T-helper 2 cell treated with Interferon-gamma antibody and Interleukin-4, amounts not matched to agents 100 ng/mL and 5 ng/mL, for 36 hours (primary cell): ENCODE data around the gene IGF2BP2. TPM values are rescaled to one million over a fixed set of nuclear protein-coding genes. Genes with fewer than 3 reads are reported as not detected.
"Not testable (repeated sequence)": the region's sequence is repeated elsewhere in the genome, so short reads cannot be mapped to it uniquely, and the experiment has no call there.

Source experiments
- intact Hi-C: fragments of 100-400 bp; cut with micrococcal nuclease; formaldehyde crosslinking; loops from one replicate; pipeline ENCODE4 v1.15.1; 2023
- total RNA-seq: library from RNA; stranded (reverse); gene quantifications from 2 replicates; pipeline ENCODE4 v1.2.3, GENCODE V29; 2022

IGF2BP2 gene
- total RNA-seq, 1 donor from 2014 or later, result not detected

DNA sequence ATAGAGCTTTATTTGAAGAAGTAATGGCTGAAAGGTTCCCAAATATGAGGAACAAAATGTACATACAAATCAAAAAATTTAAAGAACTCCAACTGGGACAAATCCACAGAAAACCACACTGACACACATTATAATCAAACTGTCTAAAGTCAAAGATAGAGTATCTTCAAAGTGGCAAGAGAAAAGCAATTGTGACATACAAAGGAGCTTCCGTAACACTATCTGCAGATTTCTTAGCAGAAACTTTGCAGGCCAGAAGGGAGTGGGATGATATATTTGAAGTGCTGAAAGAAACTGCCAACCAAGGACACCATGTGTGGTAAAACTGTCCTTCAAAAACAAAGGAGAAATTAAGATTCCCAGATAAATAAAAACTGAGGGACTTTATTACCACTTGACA is 146.8 kb downstream of the IGF2BP2 start:
- intact Hi-C loops, result no loop called here

DNA sequence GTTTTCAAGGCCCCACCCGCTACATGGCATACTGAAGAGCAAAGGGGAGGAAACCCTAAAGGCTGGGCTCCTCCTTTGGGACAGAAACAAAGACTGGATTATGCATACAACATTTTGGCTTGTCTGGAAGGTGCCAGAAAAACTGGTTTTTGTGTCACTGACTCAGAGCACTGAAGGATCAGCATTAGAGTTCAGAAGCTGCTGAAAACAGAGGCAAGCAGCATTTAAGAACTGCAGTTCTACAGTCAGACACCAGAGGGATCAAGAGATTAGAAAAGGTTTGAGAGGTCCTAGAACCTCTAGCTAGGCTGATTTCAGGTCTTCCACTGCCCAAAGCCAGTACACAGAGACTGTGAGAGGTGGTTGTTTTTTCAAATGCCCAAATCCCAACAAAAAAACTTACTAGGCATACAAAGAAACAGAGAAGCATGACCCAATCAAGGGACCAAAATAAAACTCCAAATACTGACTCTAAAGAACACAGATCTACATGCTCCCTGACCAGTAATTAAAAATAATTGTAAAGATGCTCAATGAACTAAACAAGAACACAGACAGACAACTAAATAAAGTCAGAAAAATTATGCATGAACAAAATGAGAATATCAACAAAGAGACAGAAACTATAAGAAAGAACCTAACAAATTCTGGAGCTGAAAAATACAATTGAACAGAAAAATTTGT is 147.6 kb downstream of the IGF2BP2 start:
- intact Hi-C loops, result loop anchor here (1.0 kb wide), 1 partner anchor 91 kb away; no protein-coding TSS in a partner anchor

DNA sequence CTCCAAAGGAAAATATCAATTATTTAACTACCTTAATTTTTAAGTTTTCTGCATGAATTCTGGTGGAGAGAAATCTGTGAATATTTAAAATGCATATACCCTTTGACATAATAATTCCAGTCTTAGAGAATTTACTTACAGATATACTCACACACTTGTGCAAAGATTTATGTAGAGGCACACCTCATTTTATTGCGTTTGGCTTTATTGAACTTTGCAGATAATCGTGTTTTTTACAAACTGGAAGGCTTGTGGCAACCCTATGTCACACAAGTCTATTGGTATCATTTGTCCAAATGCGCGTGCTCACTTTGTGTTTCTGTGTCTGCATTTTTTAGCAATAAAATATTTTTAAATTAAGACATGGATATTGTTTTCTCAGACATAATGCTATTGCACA is 157.3 kb downstream of the IGF2BP2 start:
- intact Hi-C loops, result no loop called here

DNA sequence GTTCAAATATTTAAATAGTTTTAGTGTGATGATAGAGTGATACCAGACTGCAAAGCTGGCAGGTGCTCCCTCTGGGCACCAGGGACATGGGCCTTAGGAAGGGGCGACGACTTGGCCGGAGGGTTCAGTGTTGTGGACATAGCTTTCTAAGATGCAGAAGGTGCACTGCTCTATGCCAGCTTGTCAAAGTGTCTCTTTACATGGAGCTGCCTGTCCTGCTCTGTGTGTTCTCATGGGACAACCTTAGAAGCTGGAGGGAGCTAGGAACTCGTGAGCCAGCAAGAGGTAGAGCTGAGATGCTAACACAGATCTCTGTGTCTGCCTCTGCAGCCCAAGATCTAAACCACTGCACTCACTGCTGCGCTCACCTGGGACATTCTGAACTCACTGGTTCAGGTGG is 160.9 kb downstream of the IGF2BP2 start:
- intact Hi-C loops, result no loop called here

DNA sequence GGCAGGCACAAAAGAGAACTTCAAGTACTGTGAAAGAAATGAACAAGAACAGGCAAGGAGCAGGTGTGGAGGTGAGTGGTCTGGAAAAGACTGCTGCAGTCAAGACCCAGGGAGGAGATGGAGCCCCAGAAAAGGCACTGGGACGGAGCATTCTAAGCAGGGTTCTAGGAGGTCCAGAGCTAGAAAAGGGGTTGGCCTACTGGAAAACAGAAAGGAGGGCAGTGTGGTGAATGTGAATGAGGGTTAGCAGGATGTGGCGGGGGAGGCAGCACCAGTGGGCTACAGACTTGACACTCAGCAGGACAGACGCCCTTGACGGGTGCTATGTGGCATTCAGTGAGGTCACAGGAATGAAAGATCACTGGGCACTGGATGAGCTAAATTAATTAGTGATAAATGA is 163.1 kb downstream of the IGF2BP2 start:
- intact Hi-C loops, result no loop called here

DNA sequence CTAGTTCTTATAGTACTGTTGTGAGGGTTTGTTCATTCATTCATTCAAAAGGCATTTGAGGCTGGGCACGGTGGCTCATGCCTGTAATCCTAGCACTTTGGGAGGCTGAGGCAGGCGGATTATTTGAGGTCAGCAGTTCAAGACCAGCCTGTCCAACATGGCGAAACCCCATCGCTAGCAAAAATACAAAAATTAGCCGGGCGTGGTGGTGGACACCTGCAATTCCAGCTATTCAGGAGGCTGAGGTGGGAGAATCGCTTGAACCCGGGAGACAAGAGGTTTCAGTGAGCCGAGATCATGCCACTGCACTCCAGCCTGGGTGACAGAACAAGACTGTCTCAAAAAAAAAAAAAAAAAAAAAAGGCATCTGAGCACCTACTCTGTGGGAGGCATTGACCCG is 163.5 kb downstream of the IGF2BP2 start:
- intact Hi-C loops, result not testable (repeated sequence)

DNA sequence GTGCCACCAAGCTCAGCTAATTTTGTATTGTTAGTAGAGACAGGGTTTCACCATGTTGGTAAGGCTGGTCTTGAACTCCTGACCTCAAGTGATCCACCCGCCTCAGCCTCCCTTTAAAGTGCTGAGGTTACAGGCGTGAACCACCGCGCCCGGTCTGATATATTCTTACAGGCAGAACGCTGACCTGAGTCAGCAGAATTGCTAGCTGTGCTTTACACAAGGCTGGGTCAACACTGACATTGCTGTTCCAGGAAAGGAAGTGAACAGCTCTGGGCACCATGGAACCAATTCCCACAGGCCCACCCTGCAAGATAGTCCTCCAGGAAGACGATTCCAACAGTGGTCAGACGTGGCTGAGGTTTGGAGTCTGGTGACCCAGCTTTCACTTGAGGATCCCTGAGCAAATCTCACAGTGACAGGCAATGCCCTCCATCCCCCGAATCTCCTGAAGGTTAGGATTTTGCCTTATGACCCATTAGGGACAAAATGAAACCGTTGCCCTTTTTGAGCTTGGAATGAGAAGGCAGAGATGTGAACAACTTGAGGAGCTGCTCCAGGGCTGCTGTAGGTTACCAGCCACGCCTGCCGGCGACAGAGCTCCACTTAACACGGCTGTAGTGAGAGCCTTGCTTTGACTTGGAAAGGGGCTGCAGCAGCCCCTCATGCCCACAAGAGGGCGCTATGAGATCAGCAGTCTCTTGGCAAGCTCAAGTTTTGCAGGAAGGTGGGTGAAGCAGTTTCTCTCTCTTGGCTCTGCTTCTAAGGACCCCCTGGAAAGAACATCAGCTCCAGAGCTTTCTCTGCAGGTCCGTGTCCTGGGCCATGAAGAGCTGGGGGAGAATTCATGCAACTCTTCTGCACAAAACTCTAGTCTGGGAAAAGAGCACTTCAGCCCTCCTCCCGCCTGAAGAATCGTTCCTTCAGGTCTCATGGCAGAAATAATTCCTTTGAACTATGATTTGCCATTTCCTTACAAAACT is 164.6 kb downstream of the IGF2BP2 start:
- intact Hi-C loops, result loop anchor here (1.0 kb wide), 1 partner anchor 108 kb away; no protein-coding TSS in a partner anchor

DNA sequence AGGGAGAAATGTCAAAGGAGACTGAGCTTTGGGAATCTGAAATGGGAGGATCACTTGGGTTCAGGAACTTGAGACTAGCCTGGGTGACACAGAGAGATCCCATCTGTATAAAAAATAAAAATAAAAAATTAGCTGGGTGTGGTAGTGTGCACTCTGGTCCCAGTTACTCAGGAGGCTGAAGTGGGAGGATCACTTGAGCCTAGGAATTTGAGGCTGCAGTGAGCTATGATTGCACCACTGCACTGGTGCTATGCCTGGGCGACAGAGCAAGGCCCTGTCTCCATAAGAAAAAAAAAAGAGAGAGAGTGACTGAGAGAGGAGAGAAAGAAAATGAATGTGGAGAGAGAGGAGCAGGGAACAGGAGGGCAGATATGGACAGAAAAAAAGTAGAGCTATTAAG is 165.9 kb downstream of the IGF2BP2 start:
- intact Hi-C loops, result no loop called here

DNA sequence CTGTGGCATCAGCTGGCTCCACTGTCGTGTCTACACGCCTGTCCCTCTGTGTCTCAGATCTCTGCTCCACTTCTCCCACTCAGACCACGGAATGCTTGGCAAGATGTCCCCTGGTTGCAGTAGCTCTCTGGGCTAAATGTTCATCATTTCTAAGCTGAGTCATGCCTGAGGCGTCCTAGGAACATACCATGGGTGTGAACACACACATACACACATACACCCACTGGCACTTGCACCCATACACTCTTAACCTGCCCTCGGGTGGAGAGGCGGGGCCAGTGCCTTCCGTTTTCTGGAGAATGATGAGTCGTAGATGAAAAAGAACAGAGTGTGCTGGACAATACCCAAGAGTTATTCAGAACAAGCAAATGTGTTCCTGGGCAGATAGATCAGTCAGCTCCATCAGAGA is 166.3 kb downstream of the IGF2BP2 start:
- intact Hi-C loops, result no loop called here

DNA sequence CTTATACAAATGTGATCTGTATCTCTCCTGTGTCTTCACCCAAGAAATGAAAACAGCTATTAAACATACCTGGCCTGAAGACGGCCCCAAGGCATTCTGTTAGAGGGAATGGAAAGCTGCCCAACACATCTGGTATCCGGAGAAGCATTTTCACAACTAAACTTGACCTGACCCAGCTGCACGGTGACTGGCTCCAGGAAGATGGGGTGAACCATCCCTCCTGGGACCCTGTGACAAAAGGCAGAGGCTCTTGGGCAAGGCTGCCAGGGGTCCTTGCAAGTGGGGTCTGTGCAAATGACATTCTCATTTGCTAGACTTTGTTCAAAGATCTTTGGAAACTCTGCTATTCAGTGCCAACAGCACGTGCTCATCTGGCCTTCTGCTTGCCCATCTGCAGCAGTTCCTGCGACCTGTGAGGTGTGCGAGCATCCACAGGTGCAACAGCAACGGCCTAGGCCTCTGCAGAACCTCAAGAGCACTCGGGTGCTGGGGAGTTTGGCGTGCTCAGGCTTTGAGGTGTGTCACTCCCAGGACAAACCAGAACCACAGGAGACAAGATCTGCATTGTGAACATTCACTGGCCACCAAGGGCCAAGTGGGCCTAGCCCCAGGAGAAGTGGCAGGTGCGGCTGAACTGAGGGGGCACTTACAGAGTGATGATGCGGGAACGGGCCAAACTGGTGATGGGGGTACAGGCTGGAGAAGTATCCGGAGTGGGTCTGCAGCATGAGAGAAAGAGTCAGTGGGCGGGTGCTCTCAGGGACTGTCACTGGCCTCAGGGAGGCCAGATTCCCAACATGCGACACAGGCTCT is 166.9 kb downstream of the IGF2BP2 start:
- intact Hi-C loops, result no loop called here

DNA sequence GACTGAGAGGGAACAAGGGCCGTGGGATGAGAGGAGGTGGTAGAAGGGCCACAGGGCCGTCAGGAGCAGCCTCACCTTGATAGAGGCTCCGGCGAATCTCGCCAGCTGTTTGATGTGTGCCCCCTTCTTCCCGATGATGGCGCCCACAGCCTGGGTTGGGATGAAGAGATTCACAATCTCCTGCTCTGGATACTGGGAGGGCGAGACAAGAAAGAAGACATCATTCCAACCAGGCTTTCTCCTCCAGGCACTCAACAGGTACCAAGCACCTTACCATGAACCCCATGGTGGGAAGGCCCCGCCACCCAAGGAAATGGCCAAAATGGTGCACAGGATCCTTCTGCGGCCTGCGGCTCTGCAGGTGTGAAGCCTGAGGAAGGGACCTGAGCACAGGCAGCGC is 167.6 kb downstream of the IGF2BP2 start:
- intact Hi-C loops, result no loop called here

DNA sequence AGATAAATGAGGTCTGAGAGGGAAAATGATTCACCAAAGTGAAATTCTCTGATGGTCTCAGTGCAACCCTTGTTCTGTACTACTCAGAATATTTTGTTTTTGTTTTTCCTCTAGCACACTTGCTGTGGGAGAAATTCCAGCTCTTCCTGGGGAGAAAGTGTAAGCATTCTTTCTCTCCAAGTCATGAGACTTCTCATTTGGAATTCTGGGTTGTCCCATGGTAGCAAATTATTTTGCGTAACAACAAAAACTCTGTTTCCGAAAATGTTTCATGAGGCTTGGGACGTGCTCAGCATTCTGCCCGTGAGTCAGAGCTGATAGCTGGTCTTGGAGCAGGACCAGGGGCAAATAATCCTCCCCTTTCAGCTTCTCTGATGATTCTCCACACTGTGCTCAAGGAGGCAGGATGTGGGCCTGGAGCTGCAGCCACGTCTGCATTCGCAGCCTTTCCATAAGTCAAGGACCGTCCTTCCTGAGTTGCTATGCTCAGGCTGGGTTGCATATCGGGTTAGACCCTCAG is 168.5 kb downstream of the IGF2BP2 start:
- intact Hi-C loops, result no loop called here

DNA sequence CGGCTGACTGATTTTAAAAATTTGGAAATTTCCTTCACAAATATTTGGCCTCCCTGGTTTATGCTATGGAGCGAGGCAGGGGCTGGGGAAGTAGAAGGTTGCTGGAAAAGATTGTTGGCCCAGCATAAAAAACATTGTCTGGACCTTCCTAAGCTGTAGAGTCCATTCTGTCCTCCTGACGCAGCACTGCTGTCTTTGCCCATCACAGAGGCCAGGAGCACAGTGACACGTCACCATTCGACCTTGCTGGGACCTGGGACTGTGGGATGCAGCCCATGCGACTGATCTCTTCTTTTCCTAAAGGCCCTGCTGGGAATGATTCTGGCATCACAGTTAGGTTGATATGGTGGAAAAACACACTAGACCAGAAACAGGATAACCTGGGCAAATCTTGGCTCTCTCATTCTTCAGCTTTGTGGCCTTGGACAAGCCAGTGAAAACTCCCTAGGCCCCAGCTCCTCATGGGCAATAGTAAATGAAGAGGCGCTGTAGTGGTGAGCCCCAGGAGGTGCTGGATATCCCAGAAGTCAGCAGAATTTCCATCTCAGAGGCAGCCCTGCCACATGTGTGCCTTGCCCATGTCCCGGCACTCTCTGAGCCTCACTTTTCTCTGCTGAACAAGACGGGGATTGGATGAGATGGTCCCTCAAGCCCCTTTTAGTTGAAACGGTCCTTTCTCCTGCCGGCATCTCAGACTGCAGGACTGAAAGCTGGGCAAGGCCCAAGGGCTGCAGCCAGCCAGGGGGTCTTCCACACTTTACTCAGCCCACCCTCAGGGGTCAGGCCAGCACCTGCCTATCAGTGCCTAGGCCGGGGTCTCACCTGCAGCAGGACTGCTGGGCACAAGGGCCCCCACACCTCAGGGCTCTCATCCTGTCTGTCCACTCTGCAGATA is 169.2 kb downstream of the IGF2BP2 start:
- intact Hi-C loops, result no loop called here

DNA sequence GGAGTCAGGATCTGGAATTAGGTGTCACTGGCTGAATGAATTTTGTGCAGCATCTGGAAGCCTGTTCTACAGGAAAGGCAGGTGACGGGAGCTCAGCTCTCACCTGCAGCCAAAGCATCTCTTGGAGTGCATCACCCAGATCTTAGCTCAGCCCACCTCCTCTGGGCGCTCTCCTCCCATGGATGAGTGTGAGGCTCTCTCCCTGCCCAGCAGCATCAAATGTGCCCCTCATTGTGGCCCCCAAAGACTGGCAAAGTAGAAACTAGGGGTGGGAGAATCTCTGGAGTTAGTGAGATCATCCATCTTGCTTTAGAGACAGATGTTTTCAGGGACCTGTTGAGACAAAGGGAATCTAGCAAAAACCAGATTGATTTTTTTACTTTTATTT is 170.1 kb downstream of the IGF2BP2 start:
- intact Hi-C loops, result no loop called here

DNA sequence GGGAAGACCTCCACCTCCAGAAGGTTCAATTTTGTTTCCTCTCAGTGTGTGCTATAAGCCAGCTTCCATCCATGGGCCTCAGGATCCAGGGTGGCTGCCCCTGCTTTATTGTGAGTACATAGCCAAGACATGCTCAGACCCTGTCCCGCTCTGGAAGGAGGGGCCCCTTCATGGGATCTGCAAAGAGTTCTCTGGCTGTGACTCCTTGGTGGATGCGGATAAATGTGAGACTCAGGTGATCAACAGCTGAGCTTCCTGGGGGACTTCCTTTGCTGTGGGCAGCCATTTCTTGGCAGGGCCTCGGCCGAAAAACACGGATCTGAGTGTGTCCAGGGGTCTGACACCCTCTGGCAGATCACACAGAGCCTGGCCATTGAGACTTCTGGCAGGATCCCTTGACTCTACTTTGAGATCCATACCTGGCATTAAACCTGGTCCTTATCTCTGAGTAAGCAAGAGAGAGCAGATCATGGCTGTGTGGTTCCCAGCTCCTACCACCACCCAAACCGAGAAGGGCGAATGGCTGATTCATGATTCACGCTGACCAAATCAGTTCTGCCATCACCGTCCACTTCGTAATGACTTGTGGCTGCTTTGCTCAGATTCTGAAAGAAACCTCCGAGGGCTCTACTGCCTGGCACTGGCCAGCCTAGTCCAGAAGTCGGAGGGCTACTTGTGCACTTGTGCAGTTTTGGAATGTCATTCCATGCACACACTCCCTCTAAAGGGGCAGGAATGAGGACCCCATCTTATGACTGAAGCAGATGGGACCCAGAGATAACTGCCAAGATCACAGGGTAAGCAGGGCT is 170.7 kb downstream of the IGF2BP2 start:
- intact Hi-C loops, result no loop called here

DNA sequence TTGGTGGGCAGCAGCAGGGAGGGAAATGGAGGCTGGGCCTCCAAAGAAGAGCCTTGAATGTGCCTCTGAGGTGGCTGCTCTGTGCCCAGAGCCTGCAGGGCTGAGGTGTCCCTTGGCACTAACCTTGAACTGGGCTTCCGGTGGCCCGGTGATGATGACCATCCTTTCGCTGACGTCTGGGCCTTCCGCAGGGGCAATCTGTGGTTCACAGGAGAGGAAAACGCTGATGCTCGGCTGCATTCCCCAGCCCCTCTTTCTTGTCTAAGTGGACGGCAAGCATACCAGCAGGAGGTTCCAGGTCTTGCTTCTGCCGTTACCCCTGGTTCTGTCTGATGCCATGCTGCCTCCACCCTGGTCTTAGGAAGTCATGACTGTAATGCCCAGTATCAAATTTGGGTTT is 172.9 kb downstream of the IGF2BP2 start:
- intact Hi-C loops, result no loop called here

DNA sequence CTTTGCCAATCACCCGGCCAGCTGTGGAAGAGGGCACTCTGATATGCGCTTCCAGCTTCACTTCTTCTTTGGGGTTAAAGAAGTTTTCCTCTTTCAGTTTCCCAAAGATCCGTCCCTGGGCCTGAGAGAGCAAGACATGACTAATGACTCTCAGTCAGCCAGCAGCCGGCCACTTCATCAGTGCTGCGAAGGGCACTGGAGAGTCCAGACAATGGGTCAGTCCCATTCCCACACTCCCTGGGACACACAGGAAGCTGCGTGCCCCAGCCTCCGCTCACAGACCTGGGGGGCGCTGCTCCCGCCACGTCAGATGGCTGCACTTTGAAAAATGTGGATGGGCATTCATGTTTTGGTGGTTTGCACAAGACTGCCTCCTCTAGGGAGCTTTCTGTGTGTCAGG is 175.4 kb downstream of the IGF2BP2 start:
- intact Hi-C loops, result no loop called here

DNA sequence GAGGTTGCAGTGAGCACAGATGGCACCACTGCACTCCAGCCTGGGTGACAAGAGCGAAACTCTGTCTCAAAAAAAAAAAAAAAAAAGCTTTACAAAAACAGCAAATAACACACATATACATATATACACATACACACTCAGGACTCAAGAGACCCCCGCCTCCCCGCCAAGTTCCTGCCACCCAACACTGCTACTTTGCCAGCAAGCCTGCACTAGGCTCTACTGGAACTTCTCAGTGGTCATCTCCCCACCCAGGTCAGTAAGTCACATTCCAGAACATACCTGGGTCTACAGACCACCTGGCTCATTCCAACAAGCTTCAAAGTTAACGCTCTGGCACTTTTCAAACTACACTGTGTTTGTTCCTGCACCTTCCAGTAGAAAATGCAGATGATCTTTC is 176.4 kb downstream of the IGF2BP2 start:
- intact Hi-C loops, result no loop called here

DNA sequence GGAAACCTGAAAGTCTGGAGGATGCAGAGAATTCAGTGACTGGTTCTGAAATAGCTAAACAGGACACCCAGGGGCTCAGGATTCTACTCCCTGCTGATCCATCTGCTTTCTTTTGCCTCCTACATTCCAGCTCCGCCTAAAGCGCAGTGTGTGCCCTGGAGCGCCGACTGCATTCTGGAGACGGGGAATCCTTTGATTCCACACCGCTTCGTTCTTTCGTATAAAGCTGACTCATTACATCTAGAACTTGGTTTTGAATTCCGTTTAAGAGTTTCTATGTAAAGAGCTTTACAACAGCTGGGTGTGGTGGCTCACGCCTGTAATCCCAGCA is 177.0 kb downstream of the IGF2BP2 start:
- intact Hi-C loops, result no loop called here
